MCF 10A (cell line): Measurements from ENCODE around the gene CCDC40. TPM values are rescaled to one million over a fixed set of nuclear protein-coding genes. Genes with fewer than 3 reads are reported as not detected.

Experiments used
- BruUV-seq: library from RNA; stranded (reverse); fragments of 400-500 nt; replicated peaks from 2 replicates; lab custom pipeline; 2021; lab: Mats Ljungman, UMichigan
- CTCF ChIA-PET: fragments of 300-600 bp; sonication (Branson Sonifier 250); formaldehyde crosslinking; extraction: SDS; loops from one replicate; lab custom pipeline; 2021; ENCODE audit warnings: antibody characterized with exemption, inconsistent platforms; lab: Yijun Ruan, JAX
- POLR2A ChIA-PET: fragments of 300-600, 350-650 bp; sonication (Branson Sonifier 250); formaldehyde crosslinking; extraction: SDS; loops from one replicate; lab custom pipeline; 2020; ENCODE audit warnings: antibody characterized with exemption, inconsistent platforms; lab: Yijun Ruan, JAX
- DNase-seq: peaks from one replicate; pipeline ENCODE4 v3.0.0-alpha.2; 2018; ENCODE audit not compliant: unreplicated experiment
- H3K27ac Mint-ChIP-seq: one replicate; pipeline ENCODE4 v1.8.0; 2022; ENCODE audit warnings: mild to moderate bottlenecking, low read depth, mixed read lengths; ENCODE audit not compliant: unreplicated experiment
- H3K27me3 Mint-ChIP-seq: one replicate; pipeline ENCODE4 v1.8.0; 2022; ENCODE audit warnings: mixed read lengths; ENCODE audit not compliant: insufficient read depth, unreplicated experiment
- H3K36me3 Mint-ChIP-seq: one replicate; pipeline ENCODE4 v1.8.0; 2022; ENCODE audit warnings: mild to moderate bottlenecking, moderate library complexity, mixed read lengths; ENCODE audit not compliant: insufficient read depth, unreplicated experiment
- H3K4me1 Mint-ChIP-seq: one replicate; pipeline ENCODE4 v1.8.0; 2022; ENCODE audit warnings: mixed read lengths; ENCODE audit not compliant: insufficient read depth, unreplicated experiment
- H3K4me3 Mint-ChIP-seq: one replicate; pipeline ENCODE4 v1.8.0; 2022; ENCODE audit warnings: mild to moderate bottlenecking, moderate library complexity, mixed read lengths; ENCODE audit not compliant: unreplicated experiment
- H3K9me3 Mint-ChIP-seq: one replicate; pipeline ENCODE4 v1.8.0; 2022; ENCODE audit warnings: mixed read lengths; ENCODE audit not compliant: unreplicated experiment
- intact Hi-C: fragments of 100-400 bp; cut with micrococcal nuclease; formaldehyde crosslinking; loops from 2 replicates; pipeline ENCODE4 v1.14.1; 2022
- total RNA-seq: library from RNA; stranded (reverse); gene quantifications from 2 replicates; pipeline ENCODE4 v1.2.3, GENCODE V29; 2022
- TF ChIP-seq, protein P1 (sequence below): fragments of 200-600 bp; IDR thresholded peaks from one replicate; pipeline ENCODE4 v1.8.0; 2022; ENCODE audit warnings: antibody characterized with exemption, mild to moderate bottlenecking; ENCODE audit not compliant: unreplicated experiment

The CCDC40 gene
- total RNA-seq, 1 experiment from 2014 or later: 4.1 TPM

DNA sequence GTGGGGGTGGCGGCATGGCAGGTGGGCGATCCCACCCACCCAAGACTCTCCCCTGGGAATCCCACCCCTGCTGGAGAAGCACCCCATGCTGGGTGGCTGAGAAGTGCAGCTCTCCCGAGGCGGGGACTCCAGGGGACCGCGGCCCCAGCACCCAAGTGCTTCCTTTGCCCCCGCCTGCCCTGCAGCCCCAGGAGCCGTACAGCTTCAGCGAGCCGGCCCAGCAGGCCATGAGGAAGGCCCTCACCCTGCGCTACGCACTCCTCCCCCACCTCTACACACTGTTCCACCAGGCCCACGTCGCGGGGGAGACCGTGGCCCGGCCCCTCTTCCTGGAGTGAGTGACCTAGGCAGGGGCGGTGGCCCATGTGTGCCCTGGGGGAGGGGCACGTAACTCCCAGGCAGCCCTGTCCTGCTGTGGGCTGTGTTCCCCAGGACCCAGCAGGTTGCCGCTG is 76.6 kb downstream of the CCDC40 start:
- ChIA-PET POLR2A (no interaction called here), CTCF (interaction anchor here (0.8 kb wide), 1 partner anchor 11 kb away, joined by 3 read pairs; no protein-coding TSS in a partner anchor)
- Mint-ChIP-seq H3K27ac (no peak overlapping the region), H3K4me3 (no peak overlapping the region), H3K4me1 (peaks cover 10% of the 10 kb centered on the region), H3K9me3 (peaks cover 8% of the 10 kb centered on the region), H3K36me3 (peaks cover 6% of the 10 kb centered on the region), H3K27me3 (peaks cover 13% of the 10 kb centered on the region)
- intact Hi-C loops: no loop called here
- DNase-seq: no peak
- BruUV-seq: no TSS peak
- TF ChIP-seq, protein P1, sequence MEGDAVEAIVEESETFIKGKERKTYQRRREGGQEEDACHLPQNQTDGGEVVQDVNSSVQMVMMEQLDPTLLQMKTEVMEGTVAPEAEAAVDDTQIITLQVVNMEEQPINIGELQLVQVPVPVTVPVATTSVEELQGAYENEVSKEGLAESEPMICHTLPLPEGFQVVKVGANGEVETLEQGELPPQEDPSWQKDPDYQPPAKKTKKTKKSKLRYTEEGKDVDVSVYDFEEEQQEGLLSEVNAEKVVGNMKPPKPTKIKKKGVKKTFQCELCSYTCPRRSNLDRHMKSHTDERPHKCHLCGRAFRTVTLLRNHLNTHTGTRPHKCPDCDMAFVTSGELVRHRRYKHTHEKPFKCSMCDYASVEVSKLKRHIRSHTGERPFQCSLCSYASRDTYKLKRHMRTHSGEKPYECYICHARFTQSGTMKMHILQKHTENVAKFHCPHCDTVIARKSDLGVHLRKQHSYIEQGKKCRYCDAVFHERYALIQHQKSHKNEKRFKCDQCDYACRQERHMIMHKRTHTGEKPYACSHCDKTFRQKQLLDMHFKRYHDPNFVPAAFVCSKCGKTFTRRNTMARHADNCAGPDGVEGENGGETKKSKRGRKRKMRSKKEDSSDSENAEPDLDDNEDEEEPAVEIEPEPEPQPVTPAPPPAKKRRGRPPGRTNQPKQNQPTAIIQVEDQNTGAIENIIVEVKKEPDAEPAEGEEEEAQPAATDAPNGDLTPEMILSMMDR: no peak

DNA sequence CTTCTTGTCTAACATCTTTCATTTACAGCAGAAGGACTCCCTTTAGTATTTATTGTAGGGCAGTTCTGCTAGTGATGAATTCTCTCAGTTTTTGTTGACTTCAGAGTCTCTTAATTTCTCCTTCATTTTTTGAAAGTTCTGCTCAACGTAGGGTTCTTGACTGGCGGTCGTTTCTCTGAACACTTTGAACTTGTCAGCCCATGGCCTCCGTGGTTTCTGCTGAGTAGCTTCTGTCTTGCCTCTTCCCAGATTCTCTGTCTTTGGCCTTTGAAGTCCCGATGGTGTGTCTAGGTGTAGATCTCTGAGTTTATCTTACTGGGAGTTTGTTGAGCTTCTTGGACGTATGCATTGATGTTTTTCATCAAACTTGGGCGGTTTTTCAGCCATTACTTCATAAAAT is 78.3 kb downstream of the CCDC40 start:
- no TSS peak for BruUV-seq
- Mint-ChIP-seq H3K9me3 (peaks cover 8% of the 10 kb centered on the region), H3K4me3 (no peak overlapping the region), H3K27me3 (peaks cover 13% of the 10 kb centered on the region), H3K4me1 (peaks cover 2% of the 10 kb centered on the region), H3K36me3 (peaks cover 6% of the 10 kb centered on the region), H3K27ac (no peak overlapping the region)
- POLR2A ChIA-PET: interaction anchor here (1.2 to 2.4 kb wide), 3 partner anchors 13 to 30 kb away, joined by 3 to 9 read pairs (median 4); partner anchors contain the start of gene GAA
- no peak for DNase-seq
- CTCF ChIA-PET: no interaction called here
- intact Hi-C loops: no loop called here
- TF ChIP-seq, protein P1: no peak

DNA sequence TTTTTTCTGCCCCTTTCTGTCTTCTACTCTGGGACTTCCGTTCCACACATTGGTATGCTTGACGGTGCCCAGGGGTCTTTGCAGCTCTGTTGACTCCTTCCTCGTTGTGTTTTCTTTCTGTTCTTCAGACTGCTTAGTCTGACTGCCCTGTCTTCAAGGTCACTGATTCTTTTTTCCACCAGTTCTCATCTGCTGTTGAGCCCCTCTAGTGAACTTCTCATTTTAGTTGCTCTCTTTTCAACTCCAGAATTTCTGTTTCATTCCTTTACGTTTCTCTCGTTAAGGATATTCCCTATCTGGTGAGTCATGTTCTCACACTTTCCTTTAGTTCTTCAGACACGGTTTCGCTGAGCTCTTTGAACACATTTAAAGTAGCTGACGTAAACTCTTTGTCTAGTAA is 78.7 kb downstream of the CCDC40 start:
- peaks cover 8% of the 10 kb centered on the region for H3K9me3 Mint-ChIP-seq
- TF ChIP-seq, protein P1: no peak
- H3K27me3 Mint-ChIP-seq: peaks cover 13% of the 10 kb centered on the region
- intact Hi-C loops: no loop called here
- peaks cover 6% of the 10 kb centered on the region for H3K36me3 Mint-ChIP-seq
- ChIA-PET POLR2A (interaction anchor here (0.7 to 2.4 kb wide), 3 partner anchors 13 to 30 kb away, joined by 4 to 9 read pairs (median 4); no protein-coding TSS in a partner anchor), CTCF (interaction anchor here (0.6 kb wide), 2 partner anchors 13 to 181 kb away, joined by 3 read pairs; no protein-coding TSS in a partner anchor)
- BruUV-seq: no TSS peak
- DNase-seq: no peak
- no peak overlapping the region for H3K4me3 Mint-ChIP-seq
- no peak overlapping the region for H3K27ac Mint-ChIP-seq
- H3K4me1 Mint-ChIP-seq: no peaks in the 10 kb centered on the region

GRCh38 chr17:80116276-80116920 is 80.0 kb downstream of the CCDC40 start:
- CTCF ChIA-PET: interaction anchor here (0.6 to 1.1 kb wide), 2 partner anchors 12 to 29 kb away, joined by 3 to 7 read pairs; no protein-coding TSS in a partner anchor
- Mint-ChIP-seq H3K27me3 (peaks cover 13% of the 10 kb centered on the region), H3K4me3 (no peak overlapping the region), H3K9me3 (peaks cover 8% of the 10 kb centered on the region), H3K27ac (no peak overlapping the region), H3K36me3 (peaks cover 6% of the 10 kb centered on the region), H3K4me1 (no peaks in the 10 kb centered on the region)
- intact Hi-C loops: no loop called here
- POLR2A ChIA-PET: interaction anchor here (2.4 kb wide), 1 partner anchor 29 kb away, joined by 9 read pairs; no protein-coding TSS in a partner anchor
- no peak for DNase-seq
- BruUV-seq: no TSS peak
- TF ChIP-seq, protein P1: no peak
